Smooth muscle cell (in vitro differentiated cells): Measurements from ENCODE around the gene TNRC6C. TPM values are rescaled to one million over a fixed set of nuclear protein-coding genes. Genes with fewer than 3 reads are reported as not detected.
A peak's percentile ranks its signal among the peaks of the same experiment; 100 is the strongest.

Experiments
- DNase-seq: peaks from one replicate; lab custom pipeline; 2025; ENCODE audit not compliant: unreplicated experiment; lab: John Stamatoyannopoulos, UW
- H2AFZ ChIP-seq: fragments of 200-600 bp; sonication (generic); 2 replicates; pipeline ENCODE4 v1.6.0; 2016; ENCODE audit warnings: antibody characterized with exemption, low read depth, mild to moderate bottlenecking
- H3F3A ChIP-seq: fragments of 200-600 bp; sonication (generic); 2 replicates; pipeline ENCODE4 v1.6.0; 2017; ENCODE audit warnings: antibody characterized with exemption, low read depth
- H3K27ac ChIP-seq: fragments of 200-600 bp; sonication (generic); 2 replicates; pipeline ENCODE4 v1.5.1; 2016; ENCODE audit warnings: low read depth, mild to moderate bottlenecking
- H3K27me3 ChIP-seq: fragments of 200-600 bp; sonication (generic); 2 replicates; pipeline ENCODE4 v1.6.1; 2016; ENCODE audit warnings: low read depth, mild to moderate bottlenecking
- H3K36me3 ChIP-seq: fragments of 200-600 bp; sonication (generic); 2 replicates; pipeline ENCODE4 v1.5.1; 2016; ENCODE audit warnings: low read depth
- H3K4me1 ChIP-seq: fragments of 200-600 bp; sonication (generic); 2 replicates; pipeline ENCODE4 v1.5.1; 2016; ENCODE audit warnings: low read depth
- H3K4me2 ChIP-seq: fragments of 200-600 bp; sonication (generic); 2 replicates; pipeline ENCODE4 v1.6.0; 2016; ENCODE audit warnings: mild to moderate bottlenecking
- H3K4me3 ChIP-seq: fragments of 200-600 bp; sonication (generic); 2 replicates; pipeline ENCODE4 v1.5.1; 2016; ENCODE audit warnings: mild to moderate bottlenecking
- H3K79me2 ChIP-seq: fragments of 200-600 bp; sonication (generic); 2 replicates; pipeline ENCODE4 v1.6.0; 2016; ENCODE audit warnings: low read depth, mild to moderate bottlenecking
- H3K9ac ChIP-seq: fragments of 200-600 bp; sonication (generic); 2 replicates; pipeline ENCODE4 v1.6.0; 2016; ENCODE audit warnings: low read depth
- H3K9me3 ChIP-seq: fragments of 200-600 bp; sonication (generic); replicated peaks from 2 replicates; pipeline ENCODE4 v1.5.1; 2016; ENCODE audit warnings: low read depth
- H4K20me1 ChIP-seq: fragments of 200-600 bp; sonication (generic); 2 replicates; pipeline ENCODE4 v1.6.0; 2016; ENCODE audit warnings: low read depth
- CTCF ChIP-seq: fragments of 200-600 bp; sonication (generic); IDR thresholded peaks from 2 replicates; pipeline ENCODE4 v1.5.1; 2017; ENCODE audit warnings: borderline replicate concordance, mild to moderate bottlenecking, antibody characterized with exemption; ENCODE audit not compliant: insufficient read depth, poor library complexity, severe bottlenecking
- WGBS: methylation state at CpG from one replicate; pipeline ENCODE4 v1.1.7; 2016; ENCODE audit warnings: low lambda C conversion rate; 5-methylcytosine and 5-hydroxymethylcytosine counted together
- polyA plus RNA-seq: library from polyadenylated mRNA; unstranded; fragments of >200 nt; fragmentation: Nextera tagmentation; extraction: Ambion mirVana; gene quantifications from 2 replicates; pipeline ENCODE4 v1.2.1, GENCODE V29; 2016
- total RNA-seq: library from RNA; depleted of rRNA; stranded (reverse); fragments of >200 nt; gene quantifications from 2 replicates; pipeline ENCODE4 v1.2.3, GENCODE V29; 2014

The TNRC6C gene
- total and polyA plus RNA-seq, 2 experiments from 2014 or later, result 2.4 to 3.9 TPM

- no peaks in the 10 kb centered on the region for H3F3A ChIP-seq
- no peak overlapping the region for H3K27ac ChIP-seq
- no peaks in the 10 kb centered on the region for H4K20me1 ChIP-seq
- no peak overlapping the region for H3K9ac ChIP-seq
- no peaks in the 10 kb centered on the region for H3K9me3 ChIP-seq
- 80% methylated on average over 5 of the region's 5 CpGs for WGBS
- no peaks in the 10 kb centered on the region for H3K36me3 ChIP-seq
- no peak for TF ChIP-seq CTCF
- H3K27me3 ChIP-seq, result peaks cover 63% of the 10 kb centered on the region
- H3K4me2 ChIP-seq, result no peak overlapping the region
- no peaks in the 10 kb centered on the region for H3K4me1 ChIP-seq
- H3K79me2 ChIP-seq, result no peaks in the 10 kb centered on the region
- H2AFZ ChIP-seq, result no peak overlapping the region
- no peak overlapping the region for H3K4me3 ChIP-seq
- no peak for DNase-seq
These were observed 7.4 kb upstream of the TNRC6C start for GRCh38 chr17:77951123-77951522.

- no peaks in the 10 kb centered on the region for H3K9me3 ChIP-seq
- H3K9ac ChIP-seq, result no peak overlapping the region
- no peaks in the 10 kb centered on the region for H3K36me3 ChIP-seq
- no peaks in the 10 kb centered on the region for H3F3A ChIP-seq
- no peak overlapping the region for H3K4me3 ChIP-seq
- no peak overlapping the region for H2AFZ ChIP-seq
- TF ChIP-seq CTCF, result no peak
- 93% methylated on average over 5 of the region's 5 CpGs for WGBS
- H3K79me2 ChIP-seq, result no peaks in the 10 kb centered on the region
- H4K20me1 ChIP-seq, result no peaks in the 10 kb centered on the region
- H3K4me1 ChIP-seq, result no peaks in the 10 kb centered on the region
- H3K27ac ChIP-seq, result no peak overlapping the region
- no peak for DNase-seq
- H3K4me2 ChIP-seq, result no peak overlapping the region
- peaks cover 74% of the 10 kb centered on the region for H3K27me3 ChIP-seq
These were observed 6.1 kb upstream of the TNRC6C start for GRCh38 chr17:77952368-77952767.

GRCh38 chr17:77957235-77957856, 1.2 kb upstream of the TNRC6C start:
- Histone ChIP-seq H3K27me3 (peaks cover 66% of the 10 kb centered on the region), H3K9ac (no peak overlapping the region), H3F3A (no peaks in the 10 kb centered on the region), H3K27ac (no peak overlapping the region), H3K4me2 (peak overlapping the region; percentile 94), H3K36me3 (no peaks in the 10 kb centered on the region), H2AFZ (peak overlapping the region; percentile 58), H4K20me1 (peaks cover 31% of the 10 kb centered on the region), H3K9me3 (no peaks in the 10 kb centered on the region), H3K79me2 (peaks cover 17% of the 10 kb centered on the region), H3K4me3 (peak overlapping the region; percentile 61), H3K4me1 (peaks cover 18% of the 10 kb centered on the region)
- 22% methylated on average over 24 of the region's 24 CpGs for WGBS
- TF ChIP-seq CTCF, result no peak
- DNase-seq, result no peak

GRCh38 chr17:77958716-77959125, 218 bp downstream of the TNRC6C start:
- no peak overlapping the region for H3K9ac ChIP-seq
- WGBS, result under 1% methylated on average over 21 of the region's 79 CpGs
- H3K27me3 ChIP-seq, result peaks cover 52% of the 10 kb centered on the region
- peaks cover 18% of the 10 kb centered on the region for H3K79me2 ChIP-seq
- peaks cover 8% of the 10 kb centered on the region for H3F3A ChIP-seq
- H3K4me1 ChIP-seq, result peaks cover 32% of the 10 kb centered on the region
- no peak for DNase-seq
- no peak overlapping the region for H2AFZ ChIP-seq
- peak overlapping the region; percentile 61 for H3K4me3 ChIP-seq
- no peaks in the 10 kb centered on the region for H3K36me3 ChIP-seq
- peaks cover 45% of the 10 kb centered on the region for H4K20me1 ChIP-seq
- no peak for TF ChIP-seq CTCF
- no peaks in the 10 kb centered on the region for H3K9me3 ChIP-seq
- peak overlapping the region; percentile 94 for H3K4me2 ChIP-seq
- no peak overlapping the region for H3K27ac ChIP-seq
